SK-N-SH (cell line): ENCODE results near the gene COQ10B. TPM values are rescaled to one million over a fixed set of nuclear protein-coding genes. Genes with fewer than 3 reads are reported as not detected.

ENCODE experiments used
- CTCF ChIA-PET: fragments of 300-600, 350-600 bp; formaldehyde crosslinking; extraction: SDS; loops from one replicate; lab custom pipeline; 2021; lab: Yijun Ruan, JAX
- POLR2A ChIA-PET: fragments of 350-600 bp; sonication (Branson Sonifier 250); formaldehyde crosslinking; extraction: SDS; loops from one replicate; lab custom pipeline; 2020; ENCODE audit warnings: antibody characterized with exemption, inconsistent platforms; lab: Yijun Ruan, JAX
- DNase-seq: peaks from one replicate; pipeline ENCODE4 v3.0.0; 2012
- H2AFZ ChIP-seq: fragments of 200-600 bp; sonication (generic); 2 replicates; pipeline ENCODE4 v1.8.1; 2016; ENCODE audit warnings: antibody characterized with exemption, mild to moderate bottlenecking, low read depth
- H3F3A ChIP-seq: fragments of 200-600 bp; sonication (generic); replicated peaks from 2 replicates; pipeline ENCODE3; 2016; ENCODE audit warnings: antibody characterized with exemption, mild to moderate bottlenecking; ENCODE audit not compliant: insufficient read depth
- H3K27ac ChIP-seq, 2 experiments: fragments of 200-500 bp in 1 of 2; fragments of 200-600 bp in 1 of 2; sonication (Bioruptor generic) in 1 of 2; sonication (generic), shearing (Covaris generic) in 1 of 2; 2 replicates each; pipeline versions ENCODE4 v1.5.1 to v1.6.1; 2014 to 2016; ENCODE audit warnings: low read depth in 2 of 2, inconsistent platforms in 1 of 2, low read length in 1 of 2, mild to moderate bottlenecking in 1 of 2, mixed read lengths in 1 of 2
- H3K27me3 ChIP-seq: fragments of 200-600 bp; sonication (generic), shearing (Covaris generic); 2 replicates; pipeline ENCODE4 v1.6.1; 2016; ENCODE audit warnings: mixed run types; ENCODE audit not compliant: insufficient read depth
- H3K36me3 ChIP-seq, 2 experiments: fragments of 200-500 bp in 1 of 2; fragments of 200-600 bp in 1 of 2; sonication (Bioruptor generic) in 1 of 2; sonication (generic) in 1 of 2; replicated peaks in 1 of 2; 2 replicates each; pipeline versions ENCODE3 to v1.5.1; 2014 to 2016; ENCODE audit warnings: low read length in 1 of 2, mild to moderate bottlenecking in 1 of 2; ENCODE audit not compliant: insufficient read depth in 2 of 2, control insufficient read depth in 1 of 2
- H3K4me1 ChIP-seq, 2 experiments: fragments of 200-500 bp in 1 of 2; fragments of 200-600 bp in 1 of 2; sonication (Bioruptor generic) in 1 of 2; sonication (generic), shearing (Covaris generic) in 1 of 2; 2 replicates each; pipeline versions ENCODE4 v1.5.1 to v1.6.1; 2014 to 2016; ENCODE audit warnings: low read depth in 1 of 2, low read length in 1 of 2, mixed run types in 1 of 2; ENCODE audit not compliant: insufficient read depth in 2 of 2, control insufficient read depth in 1 of 2
- H3K4me2 ChIP-seq: fragments of 200-600 bp; sonication (generic), shearing (Covaris generic); 2 replicates; pipeline ENCODE4 v1.6.1; 2017; ENCODE audit warnings: mixed run types
- H3K4me3 ChIP-seq, 2 experiments: fragments of 200-500 bp in 1 of 2; fragments of 200-600 bp in 1 of 2; sonication (Bioruptor generic) in 1 of 2; sonication (generic), shearing (Covaris generic) in 1 of 2; 2 replicates each; pipeline versions ENCODE4 v1.5.1 to v1.8.1; 2014 to 2016; ENCODE audit warnings: low read depth in 2 of 2, inconsistent platforms in 1 of 2, low read length in 1 of 2, mild to moderate bottlenecking in 1 of 2, mixed read lengths in 1 of 2, moderate library complexity in 1 of 2
- H3K79me2 ChIP-seq: fragments of 200-600 bp; sonication (generic); 2 replicates; pipeline ENCODE4 v1.8.1; 2017; ENCODE audit warnings: mild to moderate bottlenecking; ENCODE audit not compliant: insufficient read depth
- H3K9ac ChIP-seq: fragments of 200-600 bp; sonication (generic); 2 replicates; pipeline ENCODE4 v1.6.1; 2017; ENCODE audit warnings: mixed run types
- H3K9me2 ChIP-seq: fragments of 200-600 bp; sonication (generic); 2 replicates; pipeline ENCODE4 v1.6.1; 2017; ENCODE audit warnings: mixed run types
- H3K9me3 ChIP-seq: fragments of 200-600 bp; sonication (generic); 2 replicates; pipeline ENCODE4 v1.6.1; 2017; ENCODE audit warnings: mixed run types, mild to moderate bottlenecking, moderate library complexity
- H4K20me1 ChIP-seq: fragments of 200-600 bp; sonication (generic); 2 replicates; pipeline ENCODE4 v1.6.1; 2017; ENCODE audit warnings: mild to moderate bottlenecking, mixed run types; ENCODE audit not compliant: insufficient read depth
- ELF1 ChIP-seq: IDR thresholded peaks from 2 replicates; pipeline ENCODE4 v1.4.0; 2012
- EZH2phosphoT487 ChIP-seq: fragments of 200-600 bp; sonication (generic); IDR thresholded peaks from 2 replicates; pipeline ENCODE4 v1.6.1; 2017; ENCODE audit warnings: low read depth, mixed run types, mild to moderate bottlenecking, antibody characterized with exemption, moderate library complexity, borderline replicate concordance
- FOXJ3 ChIP-seq: sonication (generic); formaldehyde crosslinking; IDR thresholded peaks from 2 replicates; pipeline ENCODE4 v1.5.1; 2020; ENCODE audit warnings: mild to moderate bottlenecking, missing genetic modification reagents
- GABPA ChIP-seq: IDR thresholded peaks from 2 replicates; pipeline ENCODE4 v1.4.0; 2012; ENCODE audit warnings: low read depth, mild to moderate bottlenecking
- GATA2 ChIP-seq: sonication (generic); formaldehyde crosslinking; IDR thresholded peaks from 2 replicates; pipeline ENCODE4 v1.5.0; 2020; ENCODE audit warnings: mild to moderate bottlenecking, missing genetic modification reagents
- MEF2A ChIP-seq: IDR thresholded peaks from 2 replicates; pipeline ENCODE4 v1.4.0; 2012; ENCODE audit warnings: low read depth, borderline replicate concordance
- NRF1 ChIP-seq: IDR thresholded peaks from 2 replicates; pipeline ENCODE4 v1.6.1; 2012; ENCODE audit warnings: low read depth, mild to moderate bottlenecking, low read length
- RAD21 ChIP-seq: IDR thresholded peaks from 2 replicates; pipeline ENCODE4 v1.6.1; 2012; ENCODE audit warnings: mild to moderate bottlenecking, low read length
- RFX5 ChIP-seq: IDR thresholded peaks from 2 replicates; pipeline ENCODE4 v1.6.1; 2012; ENCODE audit warnings: mild to moderate bottlenecking, improper control_type of control experiment, low read length
- RXRA ChIP-seq: IDR thresholded peaks from 2 replicates; pipeline ENCODE4 v1.4.0; 2012; ENCODE audit warnings: low read depth, mild to moderate bottlenecking, borderline replicate concordance
- TEAD4 ChIP-seq: IDR thresholded peaks from 2 replicates; pipeline ENCODE4 v1.4.0; 2012; ENCODE audit warnings: mild to moderate bottlenecking, borderline replicate concordance; ENCODE audit not compliant: insufficient read depth
- YY1 ChIP-seq: IDR thresholded peaks from 2 replicates; pipeline ENCODE4 v1.4.0; 2012; ENCODE audit warnings: low read depth, mild to moderate bottlenecking
- WGBS: methylation state at CpG from one replicate; pipeline ENCODE4 v1.1.6; 2017; ENCODE audit warnings: low lambda C conversion rate; 5-methylcytosine and 5-hydroxymethylcytosine counted together
- polyA plus RNA-seq, 3 experiments: library from polyadenylated mRNA; depleted of rRNA; stranded (reverse); fragments of >200 nt; gene quantifications; 2 replicates each; pipeline ENCODE4 v1.2.3, GENCODE V29; 2012
- TF ChIP-seq, protein P1 (sequence below): fragments of 200-600 bp; sonication (generic); IDR thresholded peaks from 2 replicates; pipeline ENCODE4 v1.6.1; 2017; ENCODE audit warnings: antibody characterized with exemption, mild to moderate bottlenecking, moderate library complexity
- TF ChIP-seq, protein P2 (sequence below): IDR thresholded peaks from 2 replicates; pipeline ENCODE4 v1.6.1; 2012; ENCODE audit warnings: mild to moderate bottlenecking, low read depth, low read length, moderate library complexity
- TF ChIP-seq, protein P3 (sequence below): fragments of 150-350 bp; IDR thresholded peaks from 2 replicates; pipeline ENCODE4 v1.6.1; 2016; ENCODE audit warnings: mild to moderate bottlenecking, low read depth, low read length
- TF ChIP-seq, protein P4 (sequence below): IDR thresholded peaks from 2 replicates; pipeline ENCODE4 v1.4.0; 2012; ENCODE audit warnings: low read depth, borderline replicate concordance

COQ10B gene
- polyA plus RNA-seq, 1 of the 3 experiments (the other 2 are of a cell fraction), result 3.6 TPM

DNA sequence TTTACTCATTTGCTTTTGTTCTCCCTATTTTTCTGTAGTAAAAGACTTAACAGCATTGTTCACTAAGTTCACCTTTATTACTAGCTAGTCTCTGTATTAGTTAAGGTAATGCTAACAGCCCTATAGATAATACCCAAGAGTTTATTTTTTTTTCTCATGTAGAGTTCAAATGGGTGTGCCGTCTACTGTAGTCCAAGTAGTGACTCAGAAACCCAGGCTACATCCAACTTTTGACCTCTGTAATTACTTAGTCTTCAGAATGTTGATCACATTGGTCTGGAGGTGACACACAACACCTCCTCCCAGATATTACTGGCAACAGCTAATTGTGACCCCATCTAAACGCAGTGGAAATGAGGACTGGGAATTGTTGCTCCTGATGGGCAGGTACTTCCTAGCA is 7.7 kb downstream of the COQ10B start:
- no peak for DNase-seq
- CTCF ChIA-PET, result no interaction called here

DNA sequence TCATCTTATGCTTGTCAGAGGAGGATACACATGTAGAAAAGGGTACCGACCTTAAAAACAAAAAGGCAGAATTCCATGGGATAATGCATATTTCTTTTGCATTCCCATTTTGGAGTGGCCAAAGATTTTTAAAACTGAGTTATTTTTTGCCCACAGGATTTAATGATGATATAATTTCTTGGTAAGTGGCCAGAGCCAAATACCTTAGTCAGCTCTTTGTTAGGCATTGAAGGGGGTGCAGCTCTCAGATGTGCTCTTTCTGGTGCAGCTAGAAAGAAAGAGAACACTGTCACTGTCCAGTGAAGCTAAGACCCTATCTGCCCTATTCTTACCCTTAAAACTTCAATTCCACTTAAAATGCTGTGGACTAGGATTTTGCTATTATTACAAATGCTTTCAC is 10.8 kb downstream of the COQ10B start:
- Histone ChIP-seq H2AFZ (no peak overlapping the region), H4K20me1 (peaks cover 7% of the 10 kb centered on the region), H3K9me2 (no peaks in the 10 kb centered on the region), H3K4me3 (no peak overlapping the region), H3K9ac (no peak overlapping the region), H3K4me2 (no peak overlapping the region), H3K79me2 (peaks cover 72% of the 10 kb centered on the region), H3K9me3 (no peaks in the 10 kb centered on the region), H3K36me3 (peaks cover 33 to 73% of the 10 kb centered on the region in 2 experiments), H3F3A (peaks cover 5% of the 10 kb centered on the region), H3K27ac (no peak overlapping the region), H3K4me1 (no peaks in the 10 kb centered on the region), H3K27me3 (no peaks in the 10 kb centered on the region)
- CTCF ChIA-PET, result interaction anchor here (1.1 kb wide), 2 partner anchors 8 to 36 kb away, joined by 3 to 5 read pairs; partner anchors contain the start of gene HSPE1
- WGBS, result 96% methylated on average over 1 of the region's 1 CpG
- DNase-seq, result no peak
- POLR2A ChIA-PET, result no interaction called here
- TF ChIP-seq, protein P1, sequence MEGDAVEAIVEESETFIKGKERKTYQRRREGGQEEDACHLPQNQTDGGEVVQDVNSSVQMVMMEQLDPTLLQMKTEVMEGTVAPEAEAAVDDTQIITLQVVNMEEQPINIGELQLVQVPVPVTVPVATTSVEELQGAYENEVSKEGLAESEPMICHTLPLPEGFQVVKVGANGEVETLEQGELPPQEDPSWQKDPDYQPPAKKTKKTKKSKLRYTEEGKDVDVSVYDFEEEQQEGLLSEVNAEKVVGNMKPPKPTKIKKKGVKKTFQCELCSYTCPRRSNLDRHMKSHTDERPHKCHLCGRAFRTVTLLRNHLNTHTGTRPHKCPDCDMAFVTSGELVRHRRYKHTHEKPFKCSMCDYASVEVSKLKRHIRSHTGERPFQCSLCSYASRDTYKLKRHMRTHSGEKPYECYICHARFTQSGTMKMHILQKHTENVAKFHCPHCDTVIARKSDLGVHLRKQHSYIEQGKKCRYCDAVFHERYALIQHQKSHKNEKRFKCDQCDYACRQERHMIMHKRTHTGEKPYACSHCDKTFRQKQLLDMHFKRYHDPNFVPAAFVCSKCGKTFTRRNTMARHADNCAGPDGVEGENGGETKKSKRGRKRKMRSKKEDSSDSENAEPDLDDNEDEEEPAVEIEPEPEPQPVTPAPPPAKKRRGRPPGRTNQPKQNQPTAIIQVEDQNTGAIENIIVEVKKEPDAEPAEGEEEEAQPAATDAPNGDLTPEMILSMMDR, result no peak
- TF ChIP-seq, protein P2, sequence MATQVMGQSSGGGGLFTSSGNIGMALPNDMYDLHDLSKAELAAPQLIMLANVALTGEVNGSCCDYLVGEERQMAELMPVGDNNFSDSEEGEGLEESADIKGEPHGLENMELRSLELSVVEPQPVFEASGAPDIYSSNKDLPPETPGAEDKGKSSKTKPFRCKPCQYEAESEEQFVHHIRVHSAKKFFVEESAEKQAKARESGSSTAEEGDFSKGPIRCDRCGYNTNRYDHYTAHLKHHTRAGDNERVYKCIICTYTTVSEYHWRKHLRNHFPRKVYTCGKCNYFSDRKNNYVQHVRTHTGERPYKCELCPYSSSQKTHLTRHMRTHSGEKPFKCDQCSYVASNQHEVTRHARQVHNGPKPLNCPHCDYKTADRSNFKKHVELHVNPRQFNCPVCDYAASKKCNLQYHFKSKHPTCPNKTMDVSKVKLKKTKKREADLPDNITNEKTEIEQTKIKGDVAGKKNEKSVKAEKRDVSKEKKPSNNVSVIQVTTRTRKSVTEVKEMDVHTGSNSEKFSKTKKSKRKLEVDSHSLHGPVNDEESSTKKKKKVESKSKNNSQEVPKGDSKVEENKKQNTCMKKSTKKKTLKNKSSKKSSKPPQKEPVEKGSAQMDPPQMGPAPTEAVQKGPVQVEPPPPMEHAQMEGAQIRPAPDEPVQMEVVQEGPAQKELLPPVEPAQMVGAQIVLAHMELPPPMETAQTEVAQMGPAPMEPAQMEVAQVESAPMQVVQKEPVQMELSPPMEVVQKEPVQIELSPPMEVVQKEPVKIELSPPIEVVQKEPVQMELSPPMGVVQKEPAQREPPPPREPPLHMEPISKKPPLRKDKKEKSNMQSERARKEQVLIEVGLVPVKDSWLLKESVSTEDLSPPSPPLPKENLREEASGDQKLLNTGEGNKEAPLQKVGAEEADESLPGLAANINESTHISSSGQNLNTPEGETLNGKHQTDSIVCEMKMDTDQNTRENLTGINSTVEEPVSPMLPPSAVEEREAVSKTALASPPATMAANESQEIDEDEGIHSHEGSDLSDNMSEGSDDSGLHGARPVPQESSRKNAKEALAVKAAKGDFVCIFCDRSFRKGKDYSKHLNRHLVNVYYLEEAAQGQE, result no peak
- TF ChIP-seq, protein P3, sequence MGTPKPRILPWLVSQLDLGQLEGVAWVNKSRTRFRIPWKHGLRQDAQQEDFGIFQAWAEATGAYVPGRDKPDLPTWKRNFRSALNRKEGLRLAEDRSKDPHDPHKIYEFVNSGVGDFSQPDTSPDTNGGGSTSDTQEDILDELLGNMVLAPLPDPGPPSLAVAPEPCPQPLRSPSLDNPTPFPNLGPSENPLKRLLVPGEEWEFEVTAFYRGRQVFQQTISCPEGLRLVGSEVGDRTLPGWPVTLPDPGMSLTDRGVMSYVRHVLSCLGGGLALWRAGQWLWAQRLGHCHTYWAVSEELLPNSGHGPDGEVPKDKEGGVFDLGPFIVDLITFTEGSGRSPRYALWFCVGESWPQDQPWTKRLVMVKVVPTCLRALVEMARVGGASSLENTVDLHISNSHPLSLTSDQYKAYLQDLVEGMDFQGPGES, result no peak

More for the DNA sequence above, 7.7 kb downstream of the COQ10B start:
- Histone ChIP-seq H3K27me3 (no peaks in the 10 kb centered on the region), H3K9me3 (no peaks in the 10 kb centered on the region)
- TF ChIP-seq ELF1, result no peak
- TF ChIP-seq TEAD4, result no peak
- TF ChIP-seq, protein P4, sequence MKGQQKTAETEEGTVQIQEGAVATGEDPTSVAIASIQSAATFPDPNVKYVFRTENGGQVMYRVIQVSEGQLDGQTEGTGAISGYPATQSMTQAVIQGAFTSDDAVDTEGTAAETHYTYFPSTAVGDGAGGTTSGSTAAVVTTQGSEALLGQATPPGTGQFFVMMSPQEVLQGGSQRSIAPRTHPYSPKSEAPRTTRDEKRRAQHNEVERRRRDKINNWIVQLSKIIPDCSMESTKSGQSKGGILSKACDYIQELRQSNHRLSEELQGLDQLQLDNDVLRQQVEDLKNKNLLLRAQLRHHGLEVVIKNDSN, result no peak
- TF ChIP-seq, protein P2, result no peak
- TF ChIP-seq RFX5, result no peak
- no peak for TF ChIP-seq EZH2phosphoT487
- no peak for TF ChIP-seq RXRA
- TF ChIP-seq, protein P3, result no peak
- no peak for TF ChIP-seq FOXJ3
- no peak for TF ChIP-seq RAD21
- no peak for TF ChIP-seq MEF2A
- TF ChIP-seq GATA2 (CRISPR knock-in tag), result no peak
- TF ChIP-seq NRF1, result no peak
- no peak for TF ChIP-seq YY1
- no peak for TF ChIP-seq GABPA
- TF ChIP-seq, all 33 proteins: peak for 0
- no peak overlapping the region for H3K4me3 ChIP-seq
- H3K9ac ChIP-seq, result no peak overlapping the region
- H4K20me1 ChIP-seq, result peaks cover 35% of the 10 kb centered on the region
- H3K27ac ChIP-seq, result no peak overlapping the region
- peaks cover 5% of the 10 kb centered on the region for H3F3A ChIP-seq
- no peak overlapping the region for H2AFZ ChIP-seq
- peaks cover 21 to 51% of the 10 kb centered on the region in 2 experiments for H3K36me3 ChIP-seq
- H3K79me2 ChIP-seq, result peaks cover 87% of the 10 kb centered on the region
- H3K4me2 ChIP-seq, result no peak overlapping the region
- POLR2A ChIA-PET, result no interaction called here
- no peaks in the 10 kb centered on the region for H3K9me2 ChIP-seq
- no peaks in the 10 kb centered on the region for H3K4me1 ChIP-seq
- 87% methylated on average over 2 of the region's 2 CpGs for WGBS
